ENCODE results near the gene PDZD2.

- TF ChIP-seq CTCF (IDR thresholded peaks at IDR 0.05) (no peak), EP300 (IDR thresholded peaks at IDR 0.05) (no peak)
Measured at GRCh38 chr5:32024751-32025150, 385.8 kb downstream of the PDZD2 start.

All from esophagus muscularis mucosa (tissue), 3 donors.